OCI-LY1 (cell line): Measurements from ENCODE around the gene LAMA1.

ENCODE experiments used
- H2AFZ ChIP-seq: fragments of 200-600 bp; sonication (generic), shearing (Covaris generic); 2 replicates; pipeline ENCODE4 v1.6.0; 2014; ENCODE audit warnings: antibody characterized with exemption, mild to moderate bottlenecking, low read length
- H3F3A ChIP-seq: fragments of 200-600 bp; sonication (generic), shearing (Covaris generic); 2 replicates; pipeline ENCODE4 v1.6.0; 2014; ENCODE audit warnings: mild to moderate bottlenecking, antibody characterized with exemption, low read length, moderate library complexity; ENCODE audit not compliant: insufficient read depth
- H3K27ac ChIP-seq: fragments of 200-600 bp; sonication (generic); 2 replicates; pipeline ENCODE4 v1.5.1; 2014; ENCODE audit warnings: low read length, mixed run types, mild to moderate bottlenecking, low read depth; ENCODE audit not compliant: poor library complexity, severe bottlenecking
- H3K27me3 ChIP-seq: fragments of 200-600 bp; sonication (generic); 2 replicates; pipeline ENCODE4 v1.6.0; 2014; ENCODE audit warnings: antibody characterized with exemption, mild to moderate bottlenecking, low read length, moderate library complexity; ENCODE audit not compliant: insufficient read depth
- H3K36me3 ChIP-seq: fragments of 200-600 bp; sonication (generic); 2 replicates; pipeline ENCODE4 v1.6.1; 2014; ENCODE audit warnings: mild to moderate bottlenecking, antibody characterized with exemption, low read length, moderate library complexity, mixed read lengths; ENCODE audit not compliant: insufficient read depth
- H3K4me1 ChIP-seq: fragments of 200-600 bp; sonication (generic); 2 replicates; pipeline ENCODE4 v1.5.1; 2014; ENCODE audit warnings: mild to moderate bottlenecking, low read length, moderate library complexity; ENCODE audit not compliant: insufficient read depth, severe bottlenecking
- H3K4me2 ChIP-seq: fragments of 200-600 bp; sonication (generic), shearing (Covaris generic); 2 replicates; pipeline ENCODE4 v1.6.1; 2014; ENCODE audit warnings: low read length
- H3K4me3 ChIP-seq: fragments of 200-600 bp; sonication (generic); 2 replicates; pipeline ENCODE4 v1.5.1; 2014; ENCODE audit warnings: low read length, low read depth, mild to moderate bottlenecking, mixed read lengths; ENCODE audit not compliant: poor library complexity, severe bottlenecking
- H3K79me2 ChIP-seq: fragments of 200-600 bp; shearing (Covaris generic); 2 replicates; pipeline ENCODE4 v1.6.1; 2016; ENCODE audit warnings: mixed run types, low read length, mixed read lengths; ENCODE audit not compliant: insufficient read depth
- H3K9ac ChIP-seq: fragments of 200-600 bp; sonication (generic), shearing (Covaris generic); 2 replicates; pipeline ENCODE4 v1.6.1; 2014; ENCODE audit warnings: mild to moderate bottlenecking, low read length, mixed read lengths
- H3K9me2 ChIP-seq: fragments of 200-600 bp; sonication (generic), shearing (Covaris generic); 2 replicates; pipeline ENCODE4 v1.6.1; 2014; ENCODE audit warnings: low read depth, mild to moderate bottlenecking, low read length, mixed read lengths
- H3K9me3 ChIP-seq: fragments of 200-600 bp; shearing (Covaris generic); 2 replicates; pipeline ENCODE4 v1.6.1; 2014; ENCODE audit warnings: low read length, mixed read lengths
- H4K20me1 ChIP-seq: fragments of 200-600 bp; sonication (generic), shearing (Covaris generic); 2 replicates; pipeline ENCODE4 v1.6.0; 2016; ENCODE audit warnings: mild to moderate bottlenecking, low read length; ENCODE audit not compliant: insufficient read depth
- EZH2 ChIP-seq: fragments of 200-600 bp; sonication (generic), shearing (Covaris generic); IDR thresholded peaks from 2 replicates; pipeline ENCODE4 v1.8.0; 2017; ENCODE audit warnings: borderline replicate concordance, mixed run types, mild to moderate bottlenecking, antibody characterized with exemption, low read length, moderate library complexity, mixed read lengths
- TF ChIP-seq, protein P1 (sequence below): fragments of 200-600 bp; sonication (generic), shearing (Covaris generic); IDR thresholded peaks from 2 replicates; pipeline ENCODE4 v1.5.1; 2017; ENCODE audit warnings: mild to moderate bottlenecking, antibody characterized with exemption, low read length, moderate library complexity, mixed read lengths

Gene LAMA1

DNA sequence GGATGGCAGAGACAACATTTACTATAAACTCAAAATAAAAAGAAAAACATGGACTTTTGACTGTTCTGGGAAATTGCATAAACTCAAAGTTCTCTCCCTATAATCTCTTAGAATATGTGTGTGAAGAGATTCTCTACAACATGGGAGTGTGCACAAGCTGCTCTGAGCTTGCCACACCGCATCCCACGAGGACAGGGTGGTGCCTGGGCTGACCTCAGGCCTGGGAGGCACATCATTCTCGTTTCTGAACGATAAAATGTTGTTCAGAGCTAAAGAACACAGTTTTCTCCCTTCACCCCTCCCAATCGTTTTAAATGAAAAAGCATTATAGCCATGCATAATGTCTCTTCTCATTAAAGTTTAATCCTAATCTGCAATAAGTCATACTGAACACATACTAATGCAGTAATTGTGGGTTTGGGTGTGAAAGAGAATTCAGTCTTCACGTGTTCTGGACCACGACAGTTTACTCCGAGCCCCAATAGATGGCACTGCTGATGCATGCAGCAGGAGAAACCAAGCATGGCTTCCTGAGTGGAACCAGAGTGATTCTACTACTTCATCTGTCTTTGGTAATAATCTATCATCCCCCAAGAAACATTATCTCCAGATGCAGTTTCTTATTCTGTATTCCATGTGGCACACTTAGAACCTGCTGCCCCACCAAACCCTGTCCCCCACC, 46.9 kb upstream of the LAMA1 start:
- Histone ChIP-seq H2AFZ (no peak overlapping the region), H3K27ac (no peak overlapping the region), H3K9me2 (no peaks in the 10 kb centered on the region), H3K4me1 (no peaks in the 10 kb centered on the region), H3K9ac (no peak overlapping the region), H3K4me3 (no peak overlapping the region), H3K36me3 (no peaks in the 10 kb centered on the region), H3K79me2 (no peaks in the 10 kb centered on the region), H3K4me2 (no peak overlapping the region), H3K9me3 (no peaks in the 10 kb centered on the region), H4K20me1 (no peaks in the 10 kb centered on the region), H3K27me3 (no peaks in the 10 kb centered on the region; the same call in 1 of the 2 replicates), H3F3A (no peaks in the 10 kb centered on the region)
- TF ChIP-seq, protein P1, sequence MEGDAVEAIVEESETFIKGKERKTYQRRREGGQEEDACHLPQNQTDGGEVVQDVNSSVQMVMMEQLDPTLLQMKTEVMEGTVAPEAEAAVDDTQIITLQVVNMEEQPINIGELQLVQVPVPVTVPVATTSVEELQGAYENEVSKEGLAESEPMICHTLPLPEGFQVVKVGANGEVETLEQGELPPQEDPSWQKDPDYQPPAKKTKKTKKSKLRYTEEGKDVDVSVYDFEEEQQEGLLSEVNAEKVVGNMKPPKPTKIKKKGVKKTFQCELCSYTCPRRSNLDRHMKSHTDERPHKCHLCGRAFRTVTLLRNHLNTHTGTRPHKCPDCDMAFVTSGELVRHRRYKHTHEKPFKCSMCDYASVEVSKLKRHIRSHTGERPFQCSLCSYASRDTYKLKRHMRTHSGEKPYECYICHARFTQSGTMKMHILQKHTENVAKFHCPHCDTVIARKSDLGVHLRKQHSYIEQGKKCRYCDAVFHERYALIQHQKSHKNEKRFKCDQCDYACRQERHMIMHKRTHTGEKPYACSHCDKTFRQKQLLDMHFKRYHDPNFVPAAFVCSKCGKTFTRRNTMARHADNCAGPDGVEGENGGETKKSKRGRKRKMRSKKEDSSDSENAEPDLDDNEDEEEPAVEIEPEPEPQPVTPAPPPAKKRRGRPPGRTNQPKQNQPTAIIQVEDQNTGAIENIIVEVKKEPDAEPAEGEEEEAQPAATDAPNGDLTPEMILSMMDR: peak; percentile 56
- no peak for TF ChIP-seq EZH2

DNA sequence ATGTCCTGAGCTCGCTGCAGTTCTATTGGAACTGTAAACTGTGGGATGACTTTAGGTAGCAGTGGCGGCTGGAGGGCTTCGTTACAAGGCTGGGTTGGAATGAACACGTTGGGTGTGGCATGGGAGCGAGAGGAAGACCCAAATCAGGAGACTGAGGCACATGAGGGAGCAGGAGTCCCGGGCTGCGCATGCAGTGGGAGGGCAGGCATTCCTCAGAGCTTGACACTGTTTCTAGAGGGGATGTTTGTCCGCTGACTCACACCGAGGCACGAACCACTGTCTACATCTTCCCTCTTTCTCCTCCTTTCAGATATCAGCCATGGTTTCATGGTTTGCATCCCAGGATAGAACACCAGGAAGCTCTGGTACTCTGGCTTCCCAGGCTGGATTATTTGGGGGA, 40.6 kb upstream of the LAMA1 start:
- Histone ChIP-seq H3K27ac (no peak overlapping the region), H3K9ac (no peak overlapping the region), H3F3A (no peaks in the 10 kb centered on the region), H3K79me2 (no peaks in the 10 kb centered on the region), H3K27me3 (no peaks in the 10 kb centered on the region; the same call in 1 of the 2 replicates), H3K9me2 (no peaks in the 10 kb centered on the region), H3K9me3 (no peaks in the 10 kb centered on the region), H4K20me1 (no peaks in the 10 kb centered on the region), H3K4me1 (no peaks in the 10 kb centered on the region), H3K4me3 (no peak overlapping the region), H3K36me3 (no peaks in the 10 kb centered on the region), H3K4me2 (no peak overlapping the region), H2AFZ (no peak overlapping the region)
- TF ChIP-seq, protein P1: no peak
- TF ChIP-seq EZH2: no peak

GRCh38 chr18:7157760-7158159, 40.2 kb upstream of the LAMA1 start:
- H3K36me3 ChIP-seq: no peaks in the 10 kb centered on the region
- TF ChIP-seq EZH2: no peak
- no peaks in the 10 kb centered on the region for H3K9me3 ChIP-seq
- H2AFZ ChIP-seq: no peak overlapping the region
- H3K4me3 ChIP-seq: no peak overlapping the region
- no peaks in the 10 kb centered on the region for H3K9me2 ChIP-seq
- H3K27ac ChIP-seq: no peak overlapping the region
- no peaks in the 10 kb centered on the region; the same call in 1 of the 2 replicates for H3K27me3 ChIP-seq
- no peaks in the 10 kb centered on the region for H4K20me1 ChIP-seq
- H3K9ac ChIP-seq: no peak overlapping the region
- no peak overlapping the region for H3K4me2 ChIP-seq
- no peaks in the 10 kb centered on the region for H3K4me1 ChIP-seq
- no peaks in the 10 kb centered on the region for H3K79me2 ChIP-seq
- no peaks in the 10 kb centered on the region for H3F3A ChIP-seq

DNA sequence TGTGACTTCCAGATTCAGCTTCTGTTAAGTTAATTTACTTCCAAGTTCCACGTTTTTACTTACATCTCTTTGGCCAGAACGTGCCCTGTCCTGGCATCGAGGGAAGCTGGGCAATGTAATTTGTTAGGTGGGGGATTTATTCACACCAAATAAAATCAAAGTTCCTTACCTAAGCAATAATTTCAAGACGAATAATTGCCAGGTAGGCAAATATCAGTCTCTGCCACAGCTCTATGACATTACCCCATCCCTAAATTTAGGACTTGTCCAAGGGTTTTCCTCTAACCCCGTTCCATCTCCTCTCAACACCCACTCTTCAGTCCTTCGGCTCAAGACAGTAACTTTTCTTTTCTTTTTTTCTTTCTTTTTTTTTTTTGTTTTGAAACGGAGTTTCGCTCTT, 38.3 kb upstream of the LAMA1 start:
- Histone ChIP-seq H3K9ac (no peak overlapping the region), H3K27ac (no peak overlapping the region), H3K36me3 (no peaks in the 10 kb centered on the region), H2AFZ (no peak overlapping the region), H3K9me3 (no peaks in the 10 kb centered on the region), H3K27me3 (no peaks in the 10 kb centered on the region), H3F3A (no peaks in the 10 kb centered on the region), H3K9me2 (no peaks in the 10 kb centered on the region), H3K79me2 (no peaks in the 10 kb centered on the region), H4K20me1 (no peaks in the 10 kb centered on the region), H3K4me2 (no peak overlapping the region), H3K4me1 (no peaks in the 10 kb centered on the region), H3K4me3 (no peak overlapping the region)
- no peak for TF ChIP-seq EZH2
- TF ChIP-seq, protein P1: no peak
